Sigmoid colon (tissue), 7 donors: ENCODE measurements around the gene C18orf32. TPM values are rescaled to one million over a fixed set of nuclear protein-coding genes. Genes with fewer than 3 reads are reported as not detected.
"Not testable (repeated sequence)": the region's sequence is repeated elsewhere in the genome, so short reads cannot be mapped to it uniquely, and the experiment has no call there.

Experiments
- DNase-seq: peaks from one replicate; pipeline ENCODE4 v3.0.0-alpha.2; 2019
- H3K27ac ChIP-seq, 4 donors: fragments of 200-600 bp; sonication (generic); one replicate each; pipeline ENCODE4 v1.5.1; 2016 to 2019; ENCODE audit warnings: mild to moderate bottlenecking in 1 of 4
- H3K27me3 ChIP-seq, 3 donors: fragments of 200-600 bp; sonication (generic); one replicate each; pipeline ENCODE4 v1.5.1; 2019; ENCODE audit warnings: mild to moderate bottlenecking in 1 of 3
- H3K36me3 ChIP-seq, 4 donors: fragments of 200-600 bp; sonication (generic); one replicate each; pipeline ENCODE4 v1.5.1; 2016 to 2019
- H3K4me1 ChIP-seq, 4 donors: fragments of 200-600 bp; sonication (generic); one replicate each; pipeline ENCODE4 v1.5.1; 2017 to 2019
- H3K4me3 ChIP-seq, 4 donors: fragments of 200-600 bp; sonication (generic); one replicate each; pipeline ENCODE4 v1.5.1; 2017 to 2019; ENCODE audit warnings: mild to moderate bottlenecking in 2 of 4, moderate library complexity in 1 of 4
- H3K9me3 ChIP-seq, 4 donors: fragments of 200-600 bp in 3 of 4; sonication (generic) in 3 of 4; one replicate each; pipeline versions ENCODE4 v1.5.1 to v1.6.1; 2013 to 2019
- EP300 ChIP-seq, 4 donors: sonication (generic); formaldehyde crosslinking; IDR thresholded peaks; one replicate each; pipeline ENCODE4 v1.6.1; 2017; ENCODE audit warnings: antibody characterized with exemption in 4 of 4
- POLR2A ChIP-seq, 2 donors: fragments of 450-650 bp; IDR thresholded peaks; one replicate each; pipeline ENCODE4 v1.6.1; 2016; ENCODE audit warnings: antibody characterized with exemption in 2 of 2, mild to moderate bottlenecking in 2 of 2, moderate library complexity in 2 of 2
- POLR2AphosphoS5 ChIP-seq, 4 donors: sonication (generic); formaldehyde crosslinking; IDR thresholded peaks; one replicate each; pipeline ENCODE4 v1.6.1; 2017; ENCODE audit warnings: antibody characterized with exemption in 4 of 4
- WGBS, 2 donors: extraction: QIAGEN DNeasy Blood & Tissue Kit; methylation state at CpG; one replicate each; pipeline ENCODE4 v1.1.7; 2013; 5-methylcytosine and 5-hydroxymethylcytosine counted together
- intact Hi-C: fragments of 100-400 bp; cut with DNase I; formaldehyde crosslinking; loops from one replicate; pipeline ENCODE4 v1.15.1; 2023
- polyA plus RNA-seq, 3 donors: library from polyadenylated mRNA; stranded (reverse); fragments of 200-250 nt; gene quantifications; one replicate each; pipeline ENCODE4 v1.2.3, GENCODE V29; 2013
- total RNA-seq, 4 donors: library from RNA; depleted of rRNA; stranded (reverse); fragments of >200 nt; gene quantifications; one replicate each; pipeline ENCODE4 v1.1.0, GENCODE V29; 2016
- TF ChIP-seq, protein P1 (sequence below), 4 experiments: fragments of 450-650 bp in 3 of 4; fragments of 200-600 bp in 1 of 4; IDR thresholded peaks; one replicate each; pipeline ENCODE4 v1.5.1; 2016 to 2019; ENCODE audit warnings: antibody characterized with exemption in 4 of 4, mild to moderate bottlenecking in 3 of 4, moderate library complexity in 2 of 4
- donor health status: healthy with polysubstance abuse.
- donor health status: Bipolar disorder and iron deficiency.
- donor health status: healthy.

The C18orf32 gene
- total and polyA plus RNA-seq, 7 donors = 29.1 to 68.7 (median 57.8) TPM

DNA sequence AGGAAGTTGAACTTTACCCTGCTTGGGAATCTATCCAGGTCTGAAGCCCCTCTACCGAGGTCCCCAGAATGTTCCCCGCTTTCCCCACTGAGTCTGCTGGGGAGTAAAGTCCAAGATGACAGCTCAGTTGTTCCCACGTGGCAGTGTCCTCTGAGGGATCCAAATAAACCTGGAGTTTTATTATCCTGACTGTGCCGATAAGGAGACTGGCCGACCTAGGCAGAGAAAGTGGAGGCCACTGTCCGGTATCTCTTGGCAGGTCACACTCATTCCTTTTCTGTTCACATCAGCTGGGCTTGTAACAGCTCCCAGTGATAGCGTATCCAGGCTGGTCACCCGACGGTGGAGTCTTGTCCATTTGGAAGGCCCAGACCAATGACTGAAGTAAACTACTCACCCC lies 27.5 kb upstream of the C18orf32 start:
- Histone ChIP-seq H3K27me3 (no peaks in the 10 kb centered on the region), H3K27ac (no peak overlapping the region), H3K36me3 (no peaks in the 10 kb centered on the region), H3K4me3 (no peak overlapping the region), H3K9me3 (no peaks in the 10 kb centered on the region), H3K4me1 (no peaks in the 10 kb centered on the region)
- DNase-seq = no peak
- 16 to 62% methylated on average over 9 of the region's 9 CpGs for WGBS, 2 donors
- intact Hi-C loops = no loop called here
- TF ChIP-seq EP300 (IDR thresholded peaks at IDR 0.05) (no peak), POLR2A (IDR thresholded peaks at IDR 0.05) (no peak), POLR2AphosphoS5 (IDR thresholded peaks at IDR 0.05) (no peak)
- TF ChIP-seq, protein P1, sequence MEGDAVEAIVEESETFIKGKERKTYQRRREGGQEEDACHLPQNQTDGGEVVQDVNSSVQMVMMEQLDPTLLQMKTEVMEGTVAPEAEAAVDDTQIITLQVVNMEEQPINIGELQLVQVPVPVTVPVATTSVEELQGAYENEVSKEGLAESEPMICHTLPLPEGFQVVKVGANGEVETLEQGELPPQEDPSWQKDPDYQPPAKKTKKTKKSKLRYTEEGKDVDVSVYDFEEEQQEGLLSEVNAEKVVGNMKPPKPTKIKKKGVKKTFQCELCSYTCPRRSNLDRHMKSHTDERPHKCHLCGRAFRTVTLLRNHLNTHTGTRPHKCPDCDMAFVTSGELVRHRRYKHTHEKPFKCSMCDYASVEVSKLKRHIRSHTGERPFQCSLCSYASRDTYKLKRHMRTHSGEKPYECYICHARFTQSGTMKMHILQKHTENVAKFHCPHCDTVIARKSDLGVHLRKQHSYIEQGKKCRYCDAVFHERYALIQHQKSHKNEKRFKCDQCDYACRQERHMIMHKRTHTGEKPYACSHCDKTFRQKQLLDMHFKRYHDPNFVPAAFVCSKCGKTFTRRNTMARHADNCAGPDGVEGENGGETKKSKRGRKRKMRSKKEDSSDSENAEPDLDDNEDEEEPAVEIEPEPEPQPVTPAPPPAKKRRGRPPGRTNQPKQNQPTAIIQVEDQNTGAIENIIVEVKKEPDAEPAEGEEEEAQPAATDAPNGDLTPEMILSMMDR (IDR thresholded peaks at IDR 0.05) = no peak

DNA sequence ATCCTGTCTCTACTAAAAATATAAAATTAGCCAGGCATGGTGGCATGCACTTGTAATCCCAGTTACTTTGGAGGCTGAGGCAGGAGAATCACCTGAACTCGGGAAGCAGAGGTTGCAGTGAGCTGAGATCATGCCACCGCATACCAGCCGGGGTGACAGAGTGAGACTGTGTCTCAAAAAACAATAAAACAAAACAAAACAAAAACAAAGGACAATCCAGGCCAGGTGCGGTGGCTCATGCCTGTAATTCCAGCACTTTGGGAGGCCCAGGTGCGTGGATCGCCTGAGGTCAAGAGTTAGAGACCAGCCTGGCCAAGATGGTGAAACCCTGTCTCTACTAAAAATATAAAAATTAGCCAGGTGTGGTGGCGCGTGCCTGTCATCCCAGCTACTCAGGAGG lies 25.8 kb upstream of the C18orf32 start:
- H3K9me3 ChIP-seq, DNase-seq, H3K36me3 ChIP-seq, H3K4me3 ChIP-seq, H3K27me3 ChIP-seq, H3K4me1 ChIP-seq, H3K27ac ChIP-seq, intact Hi-C loops: not testable (repeated sequence)
- 81 to 92% methylated on average over 8 of the region's 8 CpGs for whole genome bisulfite sequencing, 2 donors

DNA sequence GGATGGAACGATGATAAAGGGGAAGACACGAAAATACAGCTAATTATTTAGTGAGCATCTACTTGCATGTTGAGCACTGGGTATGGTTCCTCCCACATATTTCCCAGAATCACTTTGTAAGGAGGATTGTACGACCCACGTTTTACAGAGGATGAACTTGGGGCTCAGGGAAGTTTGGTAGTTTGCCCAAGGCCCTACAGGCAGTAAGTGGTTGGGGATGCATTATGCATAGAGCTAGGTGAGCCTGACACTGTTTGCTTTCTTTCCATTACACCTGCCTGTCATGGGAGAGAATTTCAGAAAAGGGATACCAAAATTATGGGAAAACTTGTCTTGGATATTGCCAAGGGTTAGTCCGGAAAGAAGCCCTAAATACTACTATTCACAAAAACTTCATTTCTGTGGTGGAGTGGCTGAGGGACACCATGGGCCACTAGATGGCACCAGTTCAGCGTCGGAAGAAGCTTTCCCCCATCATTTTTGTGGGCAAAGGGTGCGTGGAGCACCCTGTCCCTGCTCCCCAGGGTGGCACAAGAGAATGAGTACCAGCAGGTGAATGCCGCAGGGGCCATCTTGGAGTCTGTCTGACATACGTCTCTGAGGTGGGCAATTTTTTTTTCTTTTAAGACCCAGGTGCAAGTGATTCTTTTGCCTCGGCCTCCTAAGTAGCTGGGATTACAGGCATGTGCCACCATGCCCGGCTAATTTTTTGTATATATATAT lies 23.5 kb upstream of the C18orf32 start:
- no peak for TF ChIP-seq POLR2AphosphoS5 (IDR thresholded peaks at IDR 0.05)
- TF ChIP-seq, protein P1 (IDR thresholded peaks at IDR 0.05) = peak; percentile 33 to 80 (median 48)
- Histone ChIP-seq H3K9me3 (no peaks in the 10 kb centered on the region), H3K4me3 (no peak overlapping the region), H3K4me1 (no peaks in the 10 kb centered on the region), H3K36me3 (no peaks in the 10 kb centered on the region), H3K27ac (no peak overlapping the region), H3K27me3 (peaks cover 0 to 4% (median 0%) of the 10 kb centered on the region in 3 donors)
- intact Hi-C loops = loop anchor here (1.0 kb wide), 1 partner anchor 349 kb away; no protein-coding TSS in a partner anchor
- 32 to 39% methylated on average over 12 of the region's 12 CpGs for WGBS, 2 donors
- no peak for DNase-seq

DNA sequence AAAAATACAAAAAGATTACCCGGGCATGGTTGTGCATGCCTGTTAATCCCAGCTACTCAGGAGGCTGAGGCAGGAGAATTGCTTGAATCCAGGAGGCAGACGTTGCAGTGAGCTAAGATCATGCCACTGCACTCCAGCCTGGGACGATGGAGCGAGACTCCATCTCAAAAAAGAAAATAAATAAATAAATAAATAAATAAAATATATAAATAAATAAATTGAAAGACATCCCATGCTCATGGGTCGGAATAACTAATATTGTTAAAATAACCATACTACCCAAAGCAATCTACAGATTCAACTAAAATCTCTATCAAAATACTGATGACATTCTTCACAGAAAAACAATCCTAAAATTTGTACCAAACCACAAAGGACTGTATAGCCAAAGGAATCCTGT lies 19.4 kb upstream of the C18orf32 start:
- DNase-seq, intact Hi-C loops, H3K27me3 ChIP-seq, H3K9me3 ChIP-seq, H3K4me3 ChIP-seq, H3K36me3 ChIP-seq, H3K4me1 ChIP-seq, H3K27ac ChIP-seq: not testable (repeated sequence)
- 94 to 96% methylated on average over 5 of the region's 5 CpGs for WGBS, 2 donors

DNA sequence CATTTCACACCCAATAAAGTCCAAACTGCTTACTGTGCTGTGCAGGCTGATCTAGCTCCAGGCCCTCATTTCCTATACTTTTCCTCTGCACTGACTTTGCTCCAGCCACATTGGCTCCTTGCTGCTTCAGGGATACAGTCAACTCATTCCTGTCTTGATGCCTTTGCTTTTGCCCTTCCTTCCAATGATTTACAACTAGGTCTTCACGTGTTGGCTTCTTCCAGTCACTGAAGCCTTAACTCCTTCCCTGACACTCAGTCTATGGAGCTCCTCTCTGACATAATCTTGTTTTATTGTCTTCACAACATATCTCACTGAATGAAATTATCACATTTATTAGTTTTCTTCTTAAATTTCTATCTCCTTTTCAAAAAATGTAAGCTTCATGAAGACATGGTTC lies 16.9 kb upstream of the C18orf32 start:
- Histone ChIP-seq H3K4me3 (no peak overlapping the region), H3K4me1 (no peaks in the 10 kb centered on the region), H3K9me3 (no peaks in the 10 kb centered on the region), H3K27ac (no peak overlapping the region), H3K36me3 (no peaks in the 10 kb centered on the region), H3K27me3 (peaks cover 0 to 22% (median 4%) of the 10 kb centered on the region in 3 donors)
- DNase-seq = no peak
- TF ChIP-seq POLR2AphosphoS5 (IDR thresholded peaks at IDR 0.05) = no peak
- TF ChIP-seq, protein P1 (IDR thresholded peaks at IDR 0.05) = no peak
- no peak for TF ChIP-seq POLR2A (IDR thresholded peaks at IDR 0.05)
- no peak for TF ChIP-seq EP300 (IDR thresholded peaks at IDR 0.05)
- intact Hi-C loops = no loop called here
- 22 to 35% methylated on average over 1 of the region's 1 CpG for WGBS, 2 donors
